Pancreas (tissue), 10 donors: Measurements from ENCODE around the gene SNED1. TPM values are rescaled to one million over a fixed set of nuclear protein-coding genes. Genes with fewer than 3 reads are reported as not detected.

ENCODE experiments used
- ATAC-seq, 4 donors: fragments of 200-7000 bp; cut with Tn5 transposase; one replicate each; pipeline versions ENCODE4 v1.8.0 to v1.9.1; 2020; ENCODE audit warnings: mild to moderate bottlenecking in 4 of 4, moderate library complexity in 4 of 4
- DNase-seq, 6 donors: peaks; one replicate each; pipeline ENCODE4 v3.0.0-alpha.2; 2020
- FAIRE-seq: peaks from 2 replicates; lab custom pipeline; 2012; peaks lifted over from hg19 to GRCh38; lab: Jason Lieb, UNC
- H3K27ac ChIP-seq, 4 donors: fragments of 200-600 bp; sonication (generic); 1 replicate in 3 of 4; 2 replicates in 1 of 4; pipeline versions ENCODE4 v1.5.0 to v1.8.0; 2020
- H3K27me3 ChIP-seq, 4 donors: fragments of 200-600 bp; one replicate each; pipeline ENCODE4 v1.8.0; 2021
- H3K36me3 ChIP-seq, 3 donors: fragments of 200-600 bp; sonication (generic) in 1 of 3; one replicate each; pipeline versions ENCODE4 v1.5.0 to v1.8.0; 2020 to 2021
- H3K4me1 ChIP-seq, 3 donors: fragments of 200-600 bp; one replicate each; pipeline ENCODE4 v1.8.0; 2021
- H3K4me3 ChIP-seq, 4 donors: fragments of 200-600 bp; sonication (generic) in 2 of 4; one replicate each; pipeline versions ENCODE4 v1.5.0 to v1.8.0; 2020 to 2021
- H3K9me3 ChIP-seq, 4 donors: fragments of 200-600 bp; one replicate each; pipeline ENCODE4 v1.8.0; 2021
- CTCF ChIP-seq, 4 donors: fragments of 200-600 bp; sonication (generic) in 3 of 4; IDR thresholded peaks; one replicate each; pipeline versions ENCODE4 v1.5.0 to v1.8.0; 2021; ENCODE audit warnings: antibody characterized with exemption in 4 of 4
- WGBS, 2 donors: extraction: QIAGEN DNeasy Blood & Tissue Kit; methylation state at CpG; one replicate each; pipeline ENCODE4 v1.1.7; 2013; 5-methylcytosine and 5-hydroxymethylcytosine counted together
- intact Hi-C, 3 donors: fragments of 100-400 bp; cut with DNase I; formaldehyde crosslinking; loops; one replicate each; pipeline versions ENCODE4 v1.11.1 to v1.14.2; 2022
- polyA plus RNA-seq, 2 donors: library from polyadenylated mRNA; stranded (reverse); fragments of 200-250 nt; gene quantifications; one replicate each; pipeline ENCODE4 v1.2.3, GENCODE V29; 2013
- total RNA-seq, 6 donors: library from RNA; stranded (reverse); fragmentation: NEBNext Ultra II Directional in 4 of 6; extraction: Animal tissue kit (Norgen Biotek cat#: 25700) in 4 of 6; gene quantifications; one replicate each; pipeline versions ENCODE4 v1.2.1 to v1.2.4, GENCODE V29; 2021 to 2023
- donor health status: healthy with polysubstance abuse.
- donor health status: DM: no; HTN: no; CAD: no; lungs with moderate emphysema.
- donor health status: DM: no; HTN: no; CAD: no.
- donor health status: control.
- donor health status: control.
- donor health status: Bipolar disorder and iron deficiency.
- donor health status: DM: yes; HTN: yes; CAD: no.
- donor health status: DM: no; HTN: no; CAD: no.
- donor health status: DM: no; HTN: no; CAD: no.
- donor health status: DM: yes; HTN: yes; CAD: no.

Gene SNED1
- total and polyA plus RNA-seq, 8 donors = 6.6 to 19.2 (median 10.0) TPM

- DNase-seq = peak in 3 of 6 donors; percentile 6 to 56 (median 15)
- no peaks in the 10 kb centered on the region for H3K27me3 ChIP-seq
Measured at GRCh38 chr2:240964704-240965295, 33.6 kb upstream of the SNED1 start.

DNA sequence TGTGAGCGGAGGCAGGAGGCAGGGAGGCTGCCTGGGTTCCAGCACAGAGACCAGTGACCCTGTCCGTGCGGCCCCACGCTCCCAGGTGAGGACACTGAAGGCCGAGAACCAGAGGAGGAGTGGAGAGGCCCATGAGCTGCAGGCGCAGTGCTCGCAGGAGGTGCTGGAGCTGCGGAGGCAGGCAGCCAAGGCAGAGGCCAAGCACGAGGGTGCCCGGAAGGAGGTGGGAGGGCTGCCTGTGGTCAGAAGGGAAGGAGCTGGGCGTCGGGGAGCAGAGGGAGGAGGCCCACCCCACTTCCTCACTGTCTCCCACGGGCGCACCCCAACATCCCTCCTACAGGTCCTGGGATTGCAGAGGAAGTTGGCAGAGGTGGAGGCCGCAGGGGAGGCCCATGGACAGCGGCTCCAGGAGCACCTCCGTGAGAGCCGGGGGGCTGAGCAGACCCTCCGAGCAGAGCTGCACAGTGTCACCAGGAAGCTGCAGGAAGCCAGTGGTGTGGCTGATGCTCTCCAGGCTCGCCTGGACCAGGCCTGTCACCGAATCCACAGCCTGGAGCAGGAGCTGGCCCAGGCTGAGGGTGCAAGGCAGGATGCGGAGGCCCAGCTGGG is 33.0 kb upstream of the SNED1 start:
- no peak for TF ChIP-seq CTCF (IDR thresholded peaks at IDR 0.05)
- Histone ChIP-seq H3K4me1 (peaks cover 0 to 3% (median 0%) of the 10 kb centered on the region in 3 donors), H3K27ac (no peak overlapping the region), H3K9me3 (no peaks in the 10 kb centered on the region), H3K4me3 (no peak overlapping the region), H3K27me3 (no peaks in the 10 kb centered on the region), H3K36me3 (no peaks in the 10 kb centered on the region)
- ATAC-seq (peak in 1 of 4 donors; percentile 32), DNase-seq (peak in 4 of 6 donors; percentile 9 to 54 (median 24)), FAIRE-seq (no peak)
- WGBS, 2 donors = 78 to 90% methylated on average over 20 to 22 of the region's 22 CpGs
- intact Hi-C loops = no loop called here

More at GRCh38 chr2:240964704-240965295, 33.6 kb upstream of the SNED1 start:
- TF ChIP-seq CTCF (IDR thresholded peaks at IDR 0.05) = no peak
- Histone ChIP-seq H3K36me3 (no peaks in the 10 kb centered on the region), H3K4me3 (no peak overlapping the region), H3K9me3 (no peaks in the 10 kb centered on the region), H3K4me1 (peaks cover 0 to 3% (median 0%) of the 10 kb centered on the region in 3 donors), H3K27ac (no peak overlapping the region)
- 90 to 94% methylated on average over 15 of the region's 15 CpGs for WGBS, 2 donors
- FAIRE-seq (no peak), ATAC-seq (no peak)
- intact Hi-C loops = no loop called here

- no peaks in the 10 kb centered on the region for H3K36me3 ChIP-seq
- TF ChIP-seq CTCF (IDR thresholded peaks at IDR 0.05) = no peak
- no peaks in the 10 kb centered on the region for H3K27me3 ChIP-seq
- intact Hi-C loops = no loop called here
- H3K4me3 ChIP-seq = no peak overlapping the region
- H3K9me3 ChIP-seq = no peaks in the 10 kb centered on the region
- WGBS, 2 donors = 82% methylated on average over 28 of the region's 28 CpGs
- H3K4me1 ChIP-seq = peaks cover 0 to 3% (median 0%) of the 10 kb centered on the region in 3 donors
- no peak overlapping the region for H3K27ac ChIP-seq
- DNase-seq (peak in 2 of 6 donors; percentile 8 to 69), ATAC-seq (no peak), FAIRE-seq (no peak)
Measured at GRCh38 chr2:240965905-240966456, 32.4 kb upstream of the SNED1 start.

DNA sequence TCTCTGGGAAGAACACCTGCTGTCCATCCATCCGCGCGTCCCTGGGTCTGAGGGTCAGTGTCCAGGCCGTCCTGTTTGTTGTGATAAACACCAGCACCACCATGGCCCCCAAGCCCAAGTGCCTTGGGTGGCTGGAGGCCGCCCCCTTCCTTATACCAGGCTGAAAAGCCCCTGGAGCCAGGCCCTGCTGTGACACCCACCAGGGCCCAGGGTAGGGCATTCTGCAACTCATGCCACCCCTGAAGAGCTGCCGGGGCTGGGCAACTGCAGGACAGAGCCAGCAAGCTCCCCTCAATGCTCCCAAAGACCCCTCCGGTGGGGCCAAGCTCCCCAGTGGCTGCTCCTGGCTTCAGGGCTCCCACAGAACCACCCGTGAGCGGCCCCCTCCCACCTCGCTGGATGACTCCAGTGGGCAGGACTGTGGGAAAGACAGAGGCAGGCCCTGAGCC is 31.9 kb upstream of the SNED1 start:
- FAIRE-seq = no peak
- peak in 3 of 6 donors; percentile 7 to 60 (median 33) for DNase-seq

More for the DNA sequence above, 31.9 kb upstream of the SNED1 start:
- no peak for TF ChIP-seq CTCF (IDR thresholded peaks at IDR 0.05)
- H3K36me3 ChIP-seq = no peaks in the 10 kb centered on the region
- H3K27ac ChIP-seq = no peak overlapping the region
- intact Hi-C loops = no loop called here
- H3K27me3 ChIP-seq = no peaks in the 10 kb centered on the region
- H3K4me3 ChIP-seq = no peak overlapping the region
- no peaks in the 10 kb centered on the region for H3K9me3 ChIP-seq
- 84 to 85% methylated on average over 10 of the region's 10 CpGs for WGBS, 2 donors
- ATAC-seq = no peak
- no peaks in the 10 kb centered on the region for H3K4me1 ChIP-seq
